ENCODE measurements around the gene DAND5. TPM values are rescaled to one million over a fixed set of nuclear protein-coding genes. Genes with fewer than 3 reads are reported as not detected.

DAND5 gene
- total RNA-seq, 2 experiments from 2014 or later: 0.13 to 0.15 TPM

GRCh38 chr19:13012690-13013608 lies 43.6 kb downstream of the DAND5 start:
- ChIA-PET POLR2A (interaction anchor here (0.7 to 1.0 kb wide), 3 partner anchors 48 to 207 kb away, joined by 3 to 4 read pairs (median 3); partner anchors contain the start of gene RNASEH2A), CTCF (interaction anchor here (1.0 to 1.7 kb wide), 8 partner anchors 17 to 91 kb away, joined by 3 to 9 read pairs (median 4); no protein-coding TSS in a partner anchor)
- H3K4me3 Mint-ChIP-seq: peak overlapping the region; percentile 39
- H3K4me1 Mint-ChIP-seq: peaks cover 19% of the 10 kb centered on the region
- DNase-seq: peak; percentile 18
- H3K9me3 Mint-ChIP-seq: no peaks in the 10 kb centered on the region
- H3K27me3 Mint-ChIP-seq: peaks cover 78% of the 10 kb centered on the region
- H3K36me3 Mint-ChIP-seq (ENCODE audit: low read depth): peaks cover 2% of the 10 kb centered on the region
- peak overlapping the region; percentile 42 for H3K27ac Mint-ChIP-seq

DNA sequence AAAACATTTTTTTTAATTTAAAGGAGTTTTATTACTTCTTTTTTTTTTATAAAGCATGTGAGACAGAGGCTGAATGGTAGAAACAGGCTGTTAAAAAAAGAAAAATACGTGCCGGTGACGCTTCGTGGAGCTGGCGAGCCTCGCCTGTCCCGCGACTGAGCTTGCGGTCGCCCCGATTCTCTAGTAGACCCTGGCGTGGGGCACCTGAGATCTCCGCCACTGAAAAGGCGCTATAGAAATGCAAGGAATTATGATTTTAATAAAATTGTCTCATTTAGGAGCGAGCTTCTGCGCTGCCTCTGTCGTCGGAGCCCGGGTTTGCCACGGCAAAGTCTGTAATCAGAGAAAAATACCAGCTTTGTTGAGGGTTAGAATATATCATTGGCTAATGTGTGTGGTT lies 44.3 kb downstream of the DAND5 start:
- ChIA-PET CTCF (interaction anchor here (1.0 to 1.7 kb wide), 8 partner anchors 16 to 90 kb away, joined by 3 to 9 read pairs (median 4); no protein-coding TSS in a partner anchor), POLR2A (interaction anchor here (0.7 to 1.0 kb wide), 3 partner anchors 48 to 207 kb away, joined by 3 to 4 read pairs (median 3); partner anchors contain the start of gene RNASEH2A)
- peaks cover 75% of the 10 kb centered on the region for H3K27me3 Mint-ChIP-seq
- H3K36me3 Mint-ChIP-seq (ENCODE audit: low read depth): peaks cover 2% of the 10 kb centered on the region
- peaks cover 19% of the 10 kb centered on the region for H3K4me1 Mint-ChIP-seq
- DNase-seq: no peak
- H3K4me3 Mint-ChIP-seq: no peak overlapping the region
- no peak overlapping the region for H3K27ac Mint-ChIP-seq
- no peaks in the 10 kb centered on the region for H3K9me3 Mint-ChIP-seq

- H3K9me3 Mint-ChIP-seq: no peaks in the 10 kb centered on the region
- CTCF ChIA-PET: interaction anchor here (1.0 to 1.7 kb wide), 7 partner anchors 15 to 90 kb away, joined by 3 to 9 read pairs (median 4); no protein-coding TSS in a partner anchor
- H3K27me3 Mint-ChIP-seq: peaks cover 70% of the 10 kb centered on the region
- peak overlapping the region; percentile 10 for H3K4me3 Mint-ChIP-seq
- peaks cover 19% of the 10 kb centered on the region for H3K4me1 Mint-ChIP-seq
- POLR2A ChIA-PET: interaction anchor here (0.7 kb wide), 1 partner anchor 85 kb away, joined by 3 read pairs; no protein-coding TSS in a partner anchor
- DNase-seq: no peak
- no peak overlapping the region for H3K27ac Mint-ChIP-seq
- peaks cover 2% of the 10 kb centered on the region for H3K36me3 Mint-ChIP-seq (ENCODE audit: low read depth)
Observed at GRCh38 chr19:13014101-13014920, 44.9 kb downstream of the DAND5 start.

DNA sequence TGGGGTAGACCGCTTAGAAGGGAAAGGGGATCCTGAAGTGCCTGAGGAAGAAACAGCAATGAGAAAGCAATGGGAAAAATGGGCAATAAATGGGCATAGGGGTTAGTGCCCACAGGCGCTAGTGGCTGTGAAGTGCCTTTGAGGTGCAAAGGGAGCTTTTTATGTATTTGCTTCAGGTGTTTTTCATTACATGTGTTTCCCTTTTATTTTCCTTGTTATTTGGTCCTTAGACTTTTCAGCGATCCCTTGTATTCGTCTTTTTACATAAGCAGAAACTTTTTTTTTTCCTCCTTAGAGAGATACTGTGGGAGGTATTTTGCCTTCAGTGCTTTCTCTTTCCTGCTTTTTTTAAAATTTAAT lies 45.5 kb downstream of the DAND5 start:
- H3K9me3 Mint-ChIP-seq: no peaks in the 10 kb centered on the region
- H3K36me3 Mint-ChIP-seq (ENCODE audit: low read depth): peaks cover 2% of the 10 kb centered on the region
- peak overlapping the region; percentile 10 for H3K4me3 Mint-ChIP-seq
- H3K27me3 Mint-ChIP-seq: peaks cover 69% of the 10 kb centered on the region
- DNase-seq: no peak
- ChIA-PET POLR2A (no interaction called here), CTCF (no interaction called here)
- H3K4me1 Mint-ChIP-seq: peaks cover 19% of the 10 kb centered on the region
- H3K27ac Mint-ChIP-seq: no peak overlapping the region

DNA sequence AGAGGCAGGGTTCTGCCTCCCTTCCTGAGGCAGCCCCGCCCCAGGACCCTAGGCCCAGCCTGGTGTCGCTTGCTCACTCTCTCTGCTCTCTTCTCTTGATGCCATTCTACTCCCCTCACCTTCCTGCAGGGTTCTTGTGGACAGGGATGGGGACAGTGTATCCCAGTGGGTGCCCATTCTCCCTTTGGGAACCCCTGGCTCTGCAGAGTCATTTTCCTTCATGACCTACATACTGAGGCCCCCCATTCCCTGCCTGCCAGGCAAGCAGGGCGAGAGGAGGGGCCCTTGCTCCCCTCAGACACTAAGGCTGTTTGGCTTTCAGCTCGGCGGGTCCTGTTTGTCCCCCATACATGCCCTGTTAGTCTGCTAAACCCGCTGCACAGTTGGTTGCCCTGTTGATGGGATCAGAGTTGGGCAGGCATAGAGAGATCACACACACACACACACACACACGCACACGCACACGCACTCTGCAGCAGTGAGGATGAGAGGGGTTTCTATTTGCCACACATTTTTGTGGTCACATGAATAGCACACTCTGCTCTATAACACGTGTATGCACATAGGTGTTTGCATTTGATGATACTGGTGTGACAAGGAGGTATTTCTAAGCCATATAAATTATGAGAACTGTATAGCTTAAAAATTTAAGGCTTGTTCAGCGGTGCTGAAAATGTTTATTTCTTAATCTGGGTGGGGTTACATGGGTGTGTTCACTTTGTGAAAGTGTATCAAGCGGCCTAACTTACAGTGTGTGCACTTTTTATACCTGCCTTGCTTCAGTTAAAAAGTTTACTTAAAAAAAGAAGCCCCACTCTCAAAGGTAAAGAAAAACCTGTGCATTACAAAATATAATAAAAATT lies 46.2 kb downstream of the DAND5 start:
- Mint-ChIP-seq H3K9me3 (no peaks in the 10 kb centered on the region), H3K27ac (no peak overlapping the region), H3K4me1 (peaks cover 19% of the 10 kb centered on the region), H3K27me3 (peaks cover 68% of the 10 kb centered on the region), H3K4me3 (no peak overlapping the region), H3K36me3 (ENCODE audit: low read depth) (peaks cover 2% of the 10 kb centered on the region)
- POLR2A ChIA-PET: no interaction called here
- DNase-seq: no peak
- CTCF ChIA-PET: no interaction called here

GRCh38 chr19:13016245-13016627 lies 46.9 kb downstream of the DAND5 start:
- Mint-ChIP-seq H3K4me1 (peaks cover 19% of the 10 kb centered on the region), H3K9me3 (no peaks in the 10 kb centered on the region), H3K4me3 (no peak overlapping the region), H3K27ac (no peak overlapping the region), H3K36me3 (ENCODE audit: low read depth) (peaks cover 2% of the 10 kb centered on the region), H3K27me3 (peaks cover 70% of the 10 kb centered on the region)
- ChIA-PET CTCF (interaction anchor here (1.0 kb wide), 1 partner anchor 45 kb away, joined by 4 read pairs; no protein-coding TSS in a partner anchor), POLR2A (no interaction called here)
- no peak for DNase-seq

- Mint-ChIP-seq H3K9me3 (no peaks in the 10 kb centered on the region), H3K4me1 (peaks cover 19% of the 10 kb centered on the region), H3K27me3 (peaks cover 69% of the 10 kb centered on the region), H3K27ac (no peak overlapping the region), H3K36me3 (ENCODE audit: low read depth) (peaks cover 2% of the 10 kb centered on the region), H3K4me3 (no peak overlapping the region)
- DNase-seq: no peak
- ChIA-PET POLR2A (interaction anchor here (0.8 kb wide), 1 partner anchor 45 kb away, joined by 3 read pairs; no protein-coding TSS in a partner anchor), CTCF (interaction anchor here (1.0 kb wide), 1 partner anchor 44 kb away, joined by 4 read pairs; no protein-coding TSS in a partner anchor)
Observed at GRCh38 chr19:13016628-13017305, 47.4 kb downstream of the DAND5 start.

GRCh38 chr19:13017306-13018034 lies 48.1 kb downstream of the DAND5 start:
- ChIA-PET POLR2A (interaction anchor here (0.8 kb wide), 1 partner anchor 44 kb away, joined by 3 read pairs; no protein-coding TSS in a partner anchor), CTCF (interaction anchor here (0.8 to 1.3 kb wide), 2 partner anchors 40 to 44 kb away, joined by 4 to 5 read pairs; no protein-coding TSS in a partner anchor)
- DNase-seq: no peak
- Mint-ChIP-seq H3K4me1 (peaks cover 21% of the 10 kb centered on the region), H3K4me3 (no peak overlapping the region), H3K27ac (no peak overlapping the region), H3K27me3 (peaks cover 73% of the 10 kb centered on the region), H3K9me3 (no peaks in the 10 kb centered on the region), H3K36me3 (ENCODE audit: low read depth) (peaks cover 2% of the 10 kb centered on the region)

DNA sequence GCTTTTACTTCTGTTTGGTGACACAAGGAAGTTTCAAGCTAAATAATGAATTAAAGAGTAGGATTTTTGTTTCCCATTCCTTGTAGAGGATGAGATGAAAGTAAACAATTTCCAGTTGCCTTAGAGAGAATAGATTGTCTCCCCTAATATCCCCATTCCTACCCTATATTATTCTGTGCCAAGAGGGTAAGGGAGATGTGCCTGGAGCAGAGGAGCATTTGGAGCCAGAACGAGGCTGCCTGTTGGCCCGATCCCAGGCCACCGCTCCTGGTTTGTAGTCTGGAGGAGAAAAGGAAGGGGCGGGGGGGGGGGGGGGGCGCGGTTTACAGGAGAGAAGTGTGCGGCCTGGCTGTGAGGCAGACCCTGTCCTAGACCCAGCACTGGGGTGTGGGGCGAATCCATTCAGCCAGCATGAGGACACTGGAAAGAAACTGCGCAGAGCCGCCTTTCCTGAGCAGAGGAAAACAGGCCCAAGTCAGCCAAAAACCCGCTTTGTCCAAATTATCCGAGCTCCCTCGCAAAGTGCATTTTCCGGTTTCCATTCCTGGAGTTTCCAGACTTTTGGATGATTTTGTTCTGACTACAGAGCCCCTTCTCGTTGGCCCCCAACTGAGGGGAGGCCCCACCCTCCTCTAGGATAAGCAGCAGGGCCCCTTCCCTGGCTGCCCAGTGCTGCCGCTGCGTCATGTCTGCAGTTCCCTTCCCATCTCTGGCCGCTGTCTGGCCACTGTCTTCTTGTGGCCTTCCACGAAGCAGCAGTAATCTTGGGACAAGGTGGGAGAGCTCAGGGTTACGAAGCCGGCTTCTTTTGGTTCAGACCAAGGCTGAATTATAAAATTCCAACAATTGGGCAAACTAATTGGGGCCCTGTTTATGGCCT lies 48.9 kb downstream of the DAND5 start:
- POLR2A ChIA-PET: interaction anchor here (0.8 kb wide), 1 partner anchor 43 kb away, joined by 3 read pairs; no protein-coding TSS in a partner anchor
- Mint-ChIP-seq H3K4me1 (peaks cover 19% of the 10 kb centered on the region), H3K27me3 (peaks cover 71% of the 10 kb centered on the region), H3K9me3 (no peaks in the 10 kb centered on the region), H3K36me3 (ENCODE audit: low read depth) (no peaks in the 10 kb centered on the region), H3K4me3 (no peak overlapping the region), H3K27ac (no peak overlapping the region)
- DNase-seq: no peak
- CTCF ChIA-PET: interaction anchor here (0.8 to 1.3 kb wide), 2 partner anchors 41 to 43 kb away, joined by 4 to 5 read pairs; no protein-coding TSS in a partner anchor

DNA sequence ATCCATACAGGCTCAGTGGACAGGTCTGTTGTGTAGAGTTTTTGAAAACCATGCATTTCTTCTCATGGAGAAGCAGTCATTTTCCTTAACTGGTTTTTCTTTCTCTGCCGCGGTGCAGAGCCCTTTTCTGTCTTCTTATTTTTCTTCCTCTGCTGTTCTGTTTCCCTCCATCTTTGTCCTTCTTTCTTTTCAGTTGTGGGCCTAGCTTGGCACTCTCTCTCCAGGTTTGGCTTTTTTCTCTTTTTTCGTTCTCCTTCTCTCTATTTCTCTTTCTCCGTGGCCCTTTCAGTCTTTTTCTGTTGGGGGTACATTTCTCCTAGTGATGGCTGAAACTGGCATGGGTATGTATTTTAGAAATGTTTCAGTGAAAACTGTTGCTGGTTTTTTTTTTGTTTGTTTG lies 50.0 kb downstream of the DAND5 start:
- Mint-ChIP-seq H3K4me3 (no peak overlapping the region), H3K9me3 (no peaks in the 10 kb centered on the region), H3K27ac (no peak overlapping the region), H3K4me1 (peaks cover 16% of the 10 kb centered on the region), H3K36me3 (ENCODE audit: low read depth) (no peaks in the 10 kb centered on the region), H3K27me3 (peaks cover 68% of the 10 kb centered on the region)
- DNase-seq: no peak
- ChIA-PET CTCF (no interaction called here), POLR2A (no interaction called here)
